Prostate gland (tissue), 2 donors: ENCODE data around the gene BICDL1. TPM values are rescaled to one million over a fixed set of nuclear protein-coding genes. Genes with fewer than 3 reads are reported as not detected.

Source experiments
- DNase-seq: peaks from one replicate; pipeline ENCODE4 v3.0.0-alpha.2; 2019; ENCODE audit warnings: low spot score
- H3K27ac ChIP-seq, 2 donors: fragments of 200-600 bp; sonication (generic); 2 replicates each; pipeline ENCODE4 v1.5.1; 2017 to 2019
- H3K27me3 ChIP-seq: fragments of 200-600 bp; sonication (generic); replicated peaks from 2 replicates; pipeline ENCODE4 v1.5.1; 2019; ENCODE audit not compliant: insufficient read depth
- H3K36me3 ChIP-seq, 2 donors: fragments of 200-600 bp; sonication (generic); 1 replicate in 1 of 2; 2 replicates in 1 of 2; pipeline versions ENCODE4 v1.5.1 to v1.8.1; 2017 to 2019
- H3K4me1 ChIP-seq: fragments of 200-600 bp; sonication (generic); replicated peaks from 2 replicates; pipeline ENCODE4 v1.5.1; 2019
- H3K4me3 ChIP-seq, 2 donors: fragments of 200-600 bp; sonication (generic); 2 replicates each; pipeline ENCODE4 v1.5.1; 2017 to 2019
- H3K9me3 ChIP-seq: fragments of 200-600 bp; sonication (generic); 2 replicates; pipeline ENCODE4 v1.5.1; 2017
- CTCF ChIP-seq, 4 experiments: fragments of 200-600 bp in 2 of 4; fragments of 450-650 bp in 2 of 4; sonication (generic) in 2 of 4; IDR thresholded peaks; 1 replicate in 3 of 4; 2 replicates in 1 of 4; pipeline ENCODE4 v1.5.1; 2016 to 2019; ENCODE audit warnings: antibody characterized with exemption in 4 of 4, mild to moderate bottlenecking in 2 of 4, moderate library complexity in 2 of 4
- POLR2A ChIP-seq: fragments of 450-650 bp; IDR thresholded peaks from one replicate; pipeline ENCODE4 v1.6.1; 2016; ENCODE audit warnings: antibody characterized with exemption, mild to moderate bottlenecking
- POLR2AphosphoS5 ChIP-seq: sonication (generic); formaldehyde crosslinking; IDR thresholded peaks from one replicate; pipeline ENCODE4 v1.6.1; 2017; ENCODE audit warnings: antibody characterized with exemption
- WGBS: methylation state at CpG from one replicate; pipeline ENCODE4 v1.1.5; 2018; 5-methylcytosine and 5-hydroxymethylcytosine counted together
- intact Hi-C: fragments of 100-400 bp; cut with DNase I; formaldehyde crosslinking; loops from one replicate; pipeline ENCODE4 v1.14.2; 2022
- total RNA-seq, 2 donors: library from RNA; depleted of rRNA; stranded (reverse); fragments of >200 nt; gene quantifications; one replicate each; pipeline ENCODE4 v1.1.0, GENCODE V29; 2016

The BICDL1 gene
- total RNA-seq, 2 donors from 2014 or later = 8.6 to 34.0 TPM

- 45% methylated on average over 12 of the region's 12 CpGs for WGBS
- no peak for TF ChIP-seq CTCF (IDR thresholded peaks at IDR 0.05)
- TF ChIP-seq POLR2AphosphoS5 = no peak
- TF ChIP-seq POLR2A = no peak
- Histone ChIP-seq H3K9me3 (no peaks in the 10 kb centered on the region), H3K4me1 (no peaks in the 10 kb centered on the region), H3K27me3 (no peaks in the 10 kb centered on the region), H3K4me3 (peak overlapping the region; percentile 36 to 47), H3K36me3 (no peaks in the 10 kb centered on the region), H3K27ac (peak overlapping the region in 1 of 2 donors; percentile 62)
- DNase-seq = no peak
- intact Hi-C loops = no loop called here
Observed at GRCh38 chr12:119990382-119990874, 1.4 kb downstream of the BICDL1 start.

GRCh38 chr12:119992129-119992705, 3.2 kb downstream of the BICDL1 start:
- H3K4me3 ChIP-seq = no peak overlapping the region
- no peaks in the 10 kb centered on the region for H3K4me1 ChIP-seq
- WGBS = 81% methylated on average over 5 of the region's 5 CpGs
- DNase-seq = no peak
- intact Hi-C loops = no loop called here
- no peaks in the 10 kb centered on the region for H3K9me3 ChIP-seq
- TF ChIP-seq CTCF (IDR thresholded peaks at IDR 0.05) (no peak), POLR2A (no peak), POLR2AphosphoS5 (no peak)
- H3K36me3 ChIP-seq = no peaks in the 10 kb centered on the region
- no peak overlapping the region for H3K27ac ChIP-seq
- no peaks in the 10 kb centered on the region for H3K27me3 ChIP-seq

GRCh38 chr12:119994892-119995658, 6.0 kb downstream of the BICDL1 start:
- H3K4me3 ChIP-seq = no peak overlapping the region
- no peaks in the 10 kb centered on the region for H3K4me1 ChIP-seq
- H3K9me3 ChIP-seq = no peaks in the 10 kb centered on the region
- TF ChIP-seq POLR2AphosphoS5 = no peak
- no peak for TF ChIP-seq POLR2A
- no peak for TF ChIP-seq CTCF (IDR thresholded peaks at IDR 0.05)
- WGBS = 54% methylated on average over 3 of the region's 3 CpGs
- no peak overlapping the region for H3K27ac ChIP-seq
- no peak for DNase-seq
- H3K36me3 ChIP-seq = no peaks in the 10 kb centered on the region
- no peaks in the 10 kb centered on the region for H3K27me3 ChIP-seq
- intact Hi-C loops = no loop called here

- Histone ChIP-seq H3K27ac (no peak overlapping the region), H3K4me3 (no peak overlapping the region), H3K4me1 (no peaks in the 10 kb centered on the region), H3K9me3 (no peaks in the 10 kb centered on the region), H3K36me3 (no peaks in the 10 kb centered on the region), H3K27me3 (no peaks in the 10 kb centered on the region)
- TF ChIP-seq POLR2AphosphoS5 = no peak
- TF ChIP-seq POLR2A = no peak
- no peak for TF ChIP-seq CTCF (IDR thresholded peaks at IDR 0.05)
- intact Hi-C loops = no loop called here
- WGBS = 95% methylated on average over 1 of the region's 1 CpG
- no peak for DNase-seq
Observed at GRCh38 chr12:119996417-119996816, 7.4 kb downstream of the BICDL1 start.
